Amniotic epithelial cell (primary cell): ENCODE measurements around the gene ACTL7B.
"Not testable (repeated sequence)": the region's sequence is repeated elsewhere in the genome, so short reads cannot be mapped to it uniquely, and the experiment has no call there.

Experiments
- DNase-seq: peaks from one replicate; pipeline ENCODE4 v3.0.0-alpha.2; 2010; ENCODE audit warnings: low read depth

Gene ACTL7B

GRCh38 chr9:108855888-108856287, at the start of gene ACTL7B:
TSS of gene ACTL7B (minus strand) at chr9:108855986. CDS start at chr9:108855930, 56 bp downstream.
- no peak for DNase-seq

GRCh38 chr9:108905494-108905893, 49.7 kb upstream of the ACTL7B start:
- no peak for DNase-seq

GRCh38 chr9:108904161-108904560, 48.4 kb upstream of the ACTL7B start:
- no peak for DNase-seq

- peak; percentile 7 for DNase-seq
These were observed 47.8 kb upstream of the ACTL7B start for GRCh38 chr9:108903420-108904103.

GRCh38 chr9:108900176-108900575, 44.4 kb upstream of the ACTL7B start:
- no peak for DNase-seq

- DNase-seq, result not testable (repeated sequence)
These were observed 43.4 kb upstream of the ACTL7B start for GRCh38 chr9:108899023-108899695.

- DNase-seq, result no peak
These were observed 41.7 kb upstream of the ACTL7B start for GRCh38 chr9:108897324-108898096.

- DNase-seq, result no peak
These were observed 38.6 kb upstream of the ACTL7B start for GRCh38 chr9:108894225-108894997.

- DNase-seq, result peak; percentile 54
These were observed 33.9 kb upstream of the ACTL7B start for GRCh38 chr9:108889649-108890067.

- DNase-seq, result peak; percentile 26
These were observed 30.9 kb upstream of the ACTL7B start for GRCh38 chr9:108886594-108887271.

GRCh38 chr9:108885643-108886348, 30.0 kb upstream of the ACTL7B start:
- peak; percentile 97 for DNase-seq

GRCh38 chr9:108884701-108885100, 28.9 kb upstream of the ACTL7B start:
- no peak for DNase-seq

GRCh38 chr9:108883085-108883484, 27.3 kb upstream of the ACTL7B start:
- no peak for DNase-seq

- DNase-seq, result peak; percentile 9
These were observed 26.5 kb upstream of the ACTL7B start for GRCh38 chr9:108882052-108882888.

- DNase-seq, result no peak
These were observed 25.0 kb upstream of the ACTL7B start for GRCh38 chr9:108880738-108881316.

GRCh38 chr9:108877524-108877923, 21.7 kb upstream of the ACTL7B start:
- DNase-seq, result no peak

- no peak for DNase-seq
These were observed 20.6 kb upstream of the ACTL7B start for GRCh38 chr9:108876425-108876824.

- no peak for DNase-seq
These were observed 18.4 kb upstream of the ACTL7B start for GRCh38 chr9:108874058-108874788.
